Astrocyte of the cerebellum (primary cell): ENCODE measurements around the gene ELF1.
A peak's percentile ranks its signal among the peaks of the same experiment; 100 is the strongest.
"Not testable (repeated sequence)": the region's sequence is repeated elsewhere in the genome, so short reads cannot be mapped to it uniquely, and the experiment has no call there.

ENCODE experiments used
- DNase-seq: peaks from one replicate; pipeline ENCODE4 v3.0.0-alpha.2; 2011; ENCODE audit warnings: low read depth
- H3K4me3 ChIP-seq: 2 replicates; pipeline ENCODE4 v1.5.1; 2011; ENCODE audit warnings: mild to moderate bottlenecking, low read depth, low read length, moderate library complexity
- CTCF ChIP-seq: IDR thresholded peaks from 2 replicates; pipeline ENCODE4 v1.5.1; 2012; ENCODE audit warnings: low read length, low read depth, moderate library complexity, mild to moderate bottlenecking; ENCODE audit errors: missing control alignments
- in situ Hi-C: cut with HindIII; loops from 2 replicates; pipeline ENCODE4 v1.10.0; 2017; ENCODE audit warnings: low sequenced_read_pairs

The ELF1 gene

GRCh38 chr13:41054919-41055619 lies 36.0 kb upstream of the ELF1 start:
- in situ Hi-C loops, result no loop called here
- no peak overlapping the region for H3K4me3 ChIP-seq
- no peak for TF ChIP-seq CTCF
- no peak for DNase-seq

GRCh38 chr13:41054212-41054877 lies 35.2 kb upstream of the ELF1 start:
- DNase-seq, result peak; percentile 38
- no peak overlapping the region for H3K4me3 ChIP-seq
- TF ChIP-seq CTCF, result peak; percentile 48
- in situ Hi-C loops, result no loop called here

- in situ Hi-C loops, result no loop called here
- no peak for DNase-seq
- H3K4me3 ChIP-seq, result no peak overlapping the region
- TF ChIP-seq CTCF, result no peak
Measured at GRCh38 chr13:41053384-41053826, 34.3 kb upstream of the ELF1 start.

GRCh38 chr13:41052441-41052840 lies 33.3 kb upstream of the ELF1 start:
- DNase-seq, result no peak
- no peak for TF ChIP-seq CTCF
- in situ Hi-C loops, result no loop called here
- no peak overlapping the region for H3K4me3 ChIP-seq

- no peak overlapping the region for H3K4me3 ChIP-seq
- TF ChIP-seq CTCF, result no peak
- in situ Hi-C loops, result no loop called here
- no peak for DNase-seq
Measured at GRCh38 chr13:41049480-41050440, 30.6 kb upstream of the ELF1 start.

GRCh38 chr13:41048640-41049039 lies 29.5 kb upstream of the ELF1 start:
- no peak for TF ChIP-seq CTCF
- DNase-seq, result no peak
- in situ Hi-C loops, result no loop called here
- no peak overlapping the region for H3K4me3 ChIP-seq

GRCh38 chr13:41042419-41042818 lies 23.3 kb upstream of the ELF1 start:
- H3K4me3 ChIP-seq, DNase-seq, in situ Hi-C loops: not testable (repeated sequence)
